GM12878 (cell line): ENCODE results near the gene MORC1.

Source experiments
- CBX5 ChIP-seq: sonication (generic); IDR thresholded peaks from 2 replicates; pipeline ENCODE4 v1.6.1; 2016; ENCODE audit warnings: low read depth, moderate library complexity, mild to moderate bottlenecking, inconsistent platforms
- EZH2 ChIP-seq: IDR thresholded peaks from 2 replicates; pipeline ENCODE4 v1.6.1; 2012; ENCODE audit warnings: low read depth, mild to moderate bottlenecking, control low read depth, inconsistent platforms, low read length, borderline replicate concordance; ENCODE audit not compliant: control insufficient read depth
- HDAC6 ChIP-seq: fragments of 200-600 bp; sonication (generic); IDR thresholded peaks from one replicate; pipeline ENCODE4 v1.8.0; 2017; ENCODE audit warnings: antibody characterized with exemption; ENCODE audit not compliant: unreplicated experiment
- KDM1A ChIP-seq: fragments of 200-600 bp; sonication (generic); IDR thresholded peaks from 2 replicates; pipeline ENCODE4 v1.6.1; 2016; ENCODE audit warnings: borderline replicate concordance
- POLR2A ChIP-seq: IDR thresholded peaks from 2 replicates; pipeline ENCODE4 v1.6.1; 2011; ENCODE audit warnings: low read depth, mild to moderate bottlenecking, low read length
- POLR2AphosphoS5 ChIP-seq: IDR thresholded peaks from 2 replicates; pipeline ENCODE4 v1.6.1; 2011; ENCODE audit warnings: mild to moderate bottlenecking, low read length, inconsistent platforms
- RAD21 ChIP-seq: IDR thresholded peaks from 2 replicates; pipeline ENCODE4 v1.6.1; 2011; ENCODE audit warnings: mild to moderate bottlenecking, low read depth, low read length, moderate library complexity; ENCODE audit not compliant: insufficient read depth
- TF ChIP-seq, protein P1 (sequence below), 3 experiments: IDR thresholded peaks in 2 of 3; conservative IDR thresholded peaks in 1 of 3; 2 replicates each; pipeline ENCODE4 v1.5.1; 2011; ENCODE audit warnings: low read depth in 3 of 3, low read length in 3 of 3, mild to moderate bottlenecking in 3 of 3, control low read depth in 2 of 3, moderate library complexity in 2 of 3, inconsistent platforms in 1 of 3, mixed read lengths in 1 of 3; ENCODE audit not compliant: control insufficient read depth in 2 of 3, insufficient read depth in 1 of 3; ENCODE audit errors: extremely low read depth in 1 of 3

DNA sequence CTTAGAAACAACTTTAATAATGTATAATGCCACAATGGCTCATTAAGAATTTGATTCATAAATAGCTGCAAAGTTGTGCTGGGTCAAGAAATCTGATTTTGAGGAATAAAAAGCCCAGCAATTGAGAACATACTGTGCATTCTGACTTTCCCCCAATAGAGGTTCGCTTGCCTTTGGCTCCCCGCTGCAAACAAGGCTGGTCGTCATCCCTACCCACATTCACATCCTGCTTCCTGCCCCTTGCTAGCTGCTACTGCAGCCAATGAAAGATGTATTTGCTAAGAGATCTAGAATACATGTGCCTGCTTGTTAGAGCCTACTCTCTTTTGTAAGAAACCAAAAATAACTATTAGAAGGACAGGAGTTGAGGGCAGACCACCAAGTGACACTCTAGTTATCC is 112.5 kb downstream of the MORC1 start:
- TF ChIP-seq RAD21: no peak
- TF ChIP-seq POLR2A: no peak
- no peak for TF ChIP-seq KDM1A
- TF ChIP-seq CBX5: no peak
- TF ChIP-seq POLR2AphosphoS5: no peak
- TF ChIP-seq EZH2: no peak
- no peak for TF ChIP-seq HDAC6
- TF ChIP-seq, protein P1, sequence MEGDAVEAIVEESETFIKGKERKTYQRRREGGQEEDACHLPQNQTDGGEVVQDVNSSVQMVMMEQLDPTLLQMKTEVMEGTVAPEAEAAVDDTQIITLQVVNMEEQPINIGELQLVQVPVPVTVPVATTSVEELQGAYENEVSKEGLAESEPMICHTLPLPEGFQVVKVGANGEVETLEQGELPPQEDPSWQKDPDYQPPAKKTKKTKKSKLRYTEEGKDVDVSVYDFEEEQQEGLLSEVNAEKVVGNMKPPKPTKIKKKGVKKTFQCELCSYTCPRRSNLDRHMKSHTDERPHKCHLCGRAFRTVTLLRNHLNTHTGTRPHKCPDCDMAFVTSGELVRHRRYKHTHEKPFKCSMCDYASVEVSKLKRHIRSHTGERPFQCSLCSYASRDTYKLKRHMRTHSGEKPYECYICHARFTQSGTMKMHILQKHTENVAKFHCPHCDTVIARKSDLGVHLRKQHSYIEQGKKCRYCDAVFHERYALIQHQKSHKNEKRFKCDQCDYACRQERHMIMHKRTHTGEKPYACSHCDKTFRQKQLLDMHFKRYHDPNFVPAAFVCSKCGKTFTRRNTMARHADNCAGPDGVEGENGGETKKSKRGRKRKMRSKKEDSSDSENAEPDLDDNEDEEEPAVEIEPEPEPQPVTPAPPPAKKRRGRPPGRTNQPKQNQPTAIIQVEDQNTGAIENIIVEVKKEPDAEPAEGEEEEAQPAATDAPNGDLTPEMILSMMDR (IDR thresholded peaks at IDR 0.05 in 2 of 3, conservative IDR thresholded peaks at IDR 0.05 in 1 of 3; ENCODE audit: control insufficient read depth in 2 of 3, extremely low read depth in 1 of 3, insufficient read depth in 1 of 3, low read depth in 3 of 3, low read length in 3 of 3): no peak
